ENCODE measurements around the gene TPK1.

- TF ChIP-seq CTCF (IDR thresholded peaks at IDR 0.05; ENCODE audit: low read depth, low read length) (no peak), POLR2A (IDR thresholded peaks at IDR 0.05; ENCODE audit: extremely low read depth, insufficient read length) (no peak), MYC (IDR thresholded peaks at IDR 0.05; ENCODE audit: low read depth, low read length) (no peak)
- TF ChIP-seq, protein P1, sequence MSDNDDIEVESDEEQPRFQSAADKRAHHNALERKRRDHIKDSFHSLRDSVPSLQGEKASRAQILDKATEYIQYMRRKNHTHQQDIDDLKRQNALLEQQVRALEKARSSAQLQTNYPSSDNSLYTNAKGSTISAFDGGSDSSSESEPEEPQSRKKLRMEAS (IDR thresholded peaks at IDR 0.05; ENCODE audit: low read depth, low read length) = no peak
These were observed 58.6 kb downstream of the TPK1 start for GRCh38 chr7:144777005-144777839.

Measured in NB4 (cell line).